H1 (cell line): ENCODE data around the gene HK1. TPM values are rescaled to one million over a fixed set of nuclear protein-coding genes. Genes with fewer than 3 reads are reported as not detected.

Experiments used
- CTCF ChIA-PET: fragments of 300-600 bp; sonication (Branson Sonifier 250); formaldehyde crosslinking; loops from one replicate; lab custom pipeline; 2021; ENCODE audit not compliant: partially characterized antibody; lab: Charles Lee
- POLR2A ChIA-PET: fragments of 300-600 bp; sonication (Branson Sonifier 250); formaldehyde crosslinking; loops from one replicate; lab custom pipeline; 2021; ENCODE audit warnings: inconsistent platforms; ENCODE audit not compliant: partially characterized antibody; lab: Charles Lee
- DNase-seq, 2 experiments: peaks; one replicate each; pipeline versions ENCODE4 v3.0.0 to v3.0.0-alpha.2; 2010 to 2022; ENCODE audit warnings: low spot score in 2 of 2, low read depth in 1 of 2, mixed read lengths in 1 of 2
- FAIRE-seq: peaks from 2 replicates; lab custom pipeline; 2011; peaks lifted over from hg19 to GRCh38; lab: Jason Lieb, UNC
- H2AFZ ChIP-seq: 2 replicates; pipeline ENCODE4 v1.8.1; 2012; ENCODE audit warnings: low read length, inconsistent platforms
- H2AK5ac ChIP-seq: 2 replicates; pipeline ENCODE4 v1.6.1; 2013; ENCODE audit warnings: low read depth, low read length
- H2BK120ac ChIP-seq: replicated peaks from 2 replicates; pipeline ENCODE3; 2013; ENCODE audit warnings: low read depth, low read length, inconsistent platforms
- H2BK12ac ChIP-seq: 2 replicates; pipeline ENCODE4 v1.6.1; 2013; ENCODE audit warnings: low read depth, low read length
- H2BK15ac ChIP-seq: 2 replicates; pipeline ENCODE4 v1.6.1; 2013; ENCODE audit warnings: low read length
- H2BK20ac ChIP-seq: 2 replicates; pipeline ENCODE4 v1.6.1; 2013; ENCODE audit warnings: low read length
- H2BK5ac ChIP-seq: 2 replicates; pipeline ENCODE4 v1.6.1; 2013; ENCODE audit warnings: low read depth, low read length
- H3K14ac ChIP-seq: 2 replicates; pipeline ENCODE4 v1.6.1; 2013; ENCODE audit warnings: inconsistent platforms; ENCODE audit not compliant: insufficient read length
- H3K18ac ChIP-seq: 2 replicates; pipeline ENCODE4 v1.6.1; 2013; ENCODE audit warnings: low read length; ENCODE audit errors: extremely low read depth
- H3K23ac ChIP-seq: 2 replicates; pipeline ENCODE4 v1.6.1; 2013; ENCODE audit warnings: inconsistent platforms; ENCODE audit not compliant: insufficient read length
- H3K23me2 ChIP-seq: 2 replicates; pipeline ENCODE4 v1.6.1; 2013; ENCODE audit warnings: low read depth, low read length
- H3K27ac ChIP-seq: 2 replicates; pipeline ENCODE4 v1.6.1; 2011; ENCODE audit warnings: low read depth, low read length, inconsistent platforms
- H3K27me3 ChIP-seq, 4 experiments: replicated peaks in 1 of 4; 1 replicate in 1 of 4; 2 replicates in 3 of 4; pipeline versions ENCODE4 v1.6.1 to v1.8.1; 2011 to 2013; ENCODE audit warnings: low read length in 3 of 4, mild to moderate bottlenecking in 3 of 4, inconsistent platforms in 2 of 4, mixed read lengths in 2 of 4, moderate library complexity in 1 of 4; ENCODE audit not compliant: control insufficient read depth in 3 of 4, insufficient read depth in 3 of 4; ENCODE audit errors: extremely low read depth in 1 of 4
- H3K36me3 ChIP-seq, 4 experiments: 2 replicates each; pipeline versions ENCODE4 v1.6.1 to v1.8.1; 2011 to 2013; ENCODE audit warnings: mild to moderate bottlenecking in 4 of 4, low read length in 3 of 4, moderate library complexity in 2 of 4, control low read depth in 1 of 4, inconsistent platforms in 1 of 4; ENCODE audit not compliant: insufficient read depth in 4 of 4, control insufficient read depth in 2 of 4
- H3K4ac ChIP-seq: replicated peaks from 2 replicates; pipeline ENCODE3; 2013; ENCODE audit warnings: low read length, low read depth, mixed read lengths, inconsistent platforms; ENCODE audit not compliant: insufficient read length
- H3K4me1 ChIP-seq, 4 experiments: replicated peaks in 1 of 4; 1 replicate in 1 of 4; 2 replicates in 3 of 4; pipeline versions ENCODE4 v1.6.1 to v1.8.1; 2011 to 2013; ENCODE audit warnings: low read length in 3 of 4, inconsistent platforms in 2 of 4, mixed read lengths in 1 of 4; ENCODE audit not compliant: insufficient read depth in 4 of 4, control insufficient read depth in 3 of 4
- H3K4me2 ChIP-seq, 2 experiments: 2 replicates each; pipeline versions ENCODE4 v1.6.1 to v1.8.1; 2011 to 2013; ENCODE audit warnings: low read depth in 2 of 2, low read length in 2 of 2, control low read depth in 1 of 2, inconsistent platforms in 1 of 2, mild to moderate bottlenecking in 1 of 2; ENCODE audit not compliant: insufficient read depth in 1 of 2
- H3K4me3 ChIP-seq, 4 experiments: fragments of 200-600, 300-600 bp in 1 of 4; sonication (generic), shearing (Covaris generic), sonication (Bioruptor Twin) in 1 of 4; 2 replicates each; pipeline versions ENCODE4 v1.5.1 to v1.8.1; 2011 to 2016; ENCODE audit warnings: low read length in 4 of 4, low read depth in 3 of 4, control low read depth in 2 of 4, inconsistent platforms in 2 of 4, mild to moderate bottlenecking in 2 of 4, mixed read lengths in 1 of 4, moderate library complexity in 1 of 4; ENCODE audit not compliant: insufficient read depth in 2 of 4; ENCODE audit errors: extremely low read depth in 1 of 4
- H3K56ac ChIP-seq: replicated peaks from 2 replicates; pipeline ENCODE3; 2013; ENCODE audit warnings: low read depth, mild to moderate bottlenecking, mixed read lengths, low read length, inconsistent platforms; ENCODE audit not compliant: insufficient read length
- H3K79me1 ChIP-seq: 2 replicates; pipeline ENCODE4 v1.6.1; 2013; ENCODE audit warnings: low read depth, low read length, control low read depth
- H3K79me2 ChIP-seq, 2 experiments: 2 replicates each; pipeline versions ENCODE4 v1.6.1 to v1.8.1; 2012 to 2013; ENCODE audit warnings: low read length in 2 of 2, mild to moderate bottlenecking in 2 of 2, inconsistent platforms in 1 of 2; ENCODE audit not compliant: insufficient read depth in 2 of 2, control insufficient read depth in 1 of 2
- H3K9ac ChIP-seq, 4 experiments: replicated peaks in 1 of 4; 1 replicate in 1 of 4; 2 replicates in 3 of 4; pipeline versions ENCODE4 v1.6.1 to v1.8.1; 2011 to 2013; ENCODE audit warnings: low read depth in 3 of 4, low read length in 3 of 4, control low read depth in 2 of 4, mild to moderate bottlenecking in 2 of 4, moderate library complexity in 2 of 4, inconsistent platforms in 1 of 4; ENCODE audit errors: extremely low read depth in 1 of 4
- H3K9me3 ChIP-seq, 2 experiments: 2 replicates each; pipeline versions ENCODE4 v1.6.1 to v1.8.1; 2012 to 2013; ENCODE audit warnings: mild to moderate bottlenecking in 2 of 2, moderate library complexity in 2 of 2, control low read depth in 1 of 2, inconsistent platforms in 1 of 2, low read depth in 1 of 2, low read length in 1 of 2, mixed read lengths in 1 of 2; ENCODE audit not compliant: insufficient read depth in 2 of 2
- H4K20me1 ChIP-seq, 2 experiments: replicated peaks in 1 of 2; 2 replicates each; pipeline versions ENCODE3 to v1.8.1; 2011 to 2013; ENCODE audit warnings: inconsistent platforms in 2 of 2, low read length in 2 of 2, mild to moderate bottlenecking in 1 of 2; ENCODE audit not compliant: insufficient read depth in 2 of 2, control insufficient read depth in 1 of 2
- H4K5ac ChIP-seq: 2 replicates; pipeline ENCODE4 v1.6.1; 2013; ENCODE audit warnings: low read length, low read depth, mixed read lengths, inconsistent platforms; ENCODE audit not compliant: insufficient read length
- H4K8ac ChIP-seq: 2 replicates; pipeline ENCODE4 v1.8.0; 2013; ENCODE audit warnings: mild to moderate bottlenecking, moderate library complexity, low read length, inconsistent platforms; ENCODE audit not compliant: insufficient read depth; ENCODE audit errors: extremely low read depth
- H4K91ac ChIP-seq: replicated peaks from 2 replicates; pipeline ENCODE3; 2013; ENCODE audit warnings: low read length, mixed read lengths, inconsistent platforms; ENCODE audit not compliant: insufficient read length
- BACH1 ChIP-seq: IDR thresholded peaks from 2 replicates; pipeline ENCODE4 v1.6.1; 2012; ENCODE audit warnings: low read length, improper control_type of control experiment
- CBX8 ChIP-seq: fragments of 300-800, 300-1000 bp; sonication (generic); IDR thresholded peaks from 2 replicates; pipeline ENCODE4 v1.7.1; 2016; ENCODE audit warnings: low read depth, low read length, borderline replicate concordance
- CHD1 ChIP-seq: IDR thresholded peaks from 2 replicates; pipeline ENCODE4 v1.6.1; 2012; ENCODE audit warnings: low read depth, low read length, improper control_type of control experiment
- EP300 ChIP-seq, 2 experiments: IDR thresholded peaks; 1 replicate in 1 of 2; 2 replicates in 1 of 2; pipeline ENCODE4 v1.6.1; 2011 to 2012; ENCODE audit warnings: low read depth in 2 of 2, low read length in 2 of 2, mild to moderate bottlenecking in 2 of 2, borderline replicate concordance in 1 of 2, inconsistent platforms in 1 of 2, moderate library complexity in 1 of 2
- EZH2 ChIP-seq: fragments of 200-600 bp; sonication (generic); IDR thresholded peaks from 2 replicates; pipeline ENCODE4 v1.7.1; 2012; ENCODE audit warnings: low read depth, mild to moderate bottlenecking, moderate library complexity, low read length, inconsistent platforms; ENCODE audit not compliant: severe bottlenecking
- KDM4A ChIP-seq: IDR thresholded peaks from one replicate; pipeline ENCODE4 v1.7.1; 2012; ENCODE audit warnings: low read depth, mild to moderate bottlenecking, moderate library complexity, low read length, inconsistent platforms; ENCODE audit not compliant: severe bottlenecking
- MAX ChIP-seq: IDR thresholded peaks from 2 replicates; pipeline ENCODE4 v1.6.1; 2012; ENCODE audit warnings: inconsistent platforms
- PHF8 ChIP-seq: fragments of 200-600 bp; sonication (generic); conservative IDR thresholded peaks from 2 replicates; pipeline ENCODE4 v1.7.1; 2012; ENCODE audit warnings: low read depth, mild to moderate bottlenecking, inconsistent platforms, low read length, moderate library complexity
- POLR2A ChIP-seq, 2 experiments: IDR thresholded peaks; 1 replicate in 1 of 2; 2 replicates in 1 of 2; pipeline ENCODE4 v1.6.1; 2011; ENCODE audit warnings: low read depth in 2 of 2, low read length in 2 of 2, mild to moderate bottlenecking in 2 of 2; ENCODE audit errors: control extremely low read depth in 1 of 2
- WGBS, 2 experiments: shearing (Covaris generic) in 1 of 2; methylation state at CpG; one replicate each; pipeline versions ENCODE4 v1.1.6 to v1.1.7; 2013 to 2015; ENCODE audit warnings: low lambda C conversion rate in 2 of 2, mixed read lengths in 2 of 2, inconsistent platforms in 1 of 2, low coverage in 1 of 2, missing lambda C conversion rate in 1 of 2; ENCODE audit not compliant: insufficient replicate concordance in 2 of 2, insufficient coverage in 1 of 2, insufficient read length in 1 of 2; ENCODE audit errors: extremely low coverage in 1 of 2, missing lambda C conversion rate in 1 of 2; 5-methylcytosine and 5-hydroxymethylcytosine counted together
- polyA plus RNA-seq, 7 experiments: library from polyadenylated mRNA; depleted of rRNA in 3 of 7; stranded (reverse) in 5 of 7; unstranded in 2 of 7; fragments of >200 nt in 5 of 7; fragments of 200-250 nt in 2 of 7; gene quantifications; 1 replicate in 5 of 7; 2 replicates in 1 of 7; 4 replicates in 1 of 7; pipeline versions ENCODE4 v1.2.1 to v1.2.3, GENCODE V29; 2011 to 2013; ENCODE audit warnings: missing spikeins in 2 of 7, mixed read lengths in 2 of 7
- total RNA-seq: library from RNA; stranded (reverse); fragmentation: NEBNext Ultra II Directional; extraction: Animal tissue kit (Norgen Biotek cat#: 25700); gene quantifications from 2 replicates; pipeline ENCODE4 v1.2.1, GENCODE V29; 2021

Gene HK1
- total and polyA plus RNA-seq, 2 of the 8 experiments (the other 6 are each of a cell fraction or from before 2014, with no cell fraction given), result 55.8 to 247 TPM

DNA sequence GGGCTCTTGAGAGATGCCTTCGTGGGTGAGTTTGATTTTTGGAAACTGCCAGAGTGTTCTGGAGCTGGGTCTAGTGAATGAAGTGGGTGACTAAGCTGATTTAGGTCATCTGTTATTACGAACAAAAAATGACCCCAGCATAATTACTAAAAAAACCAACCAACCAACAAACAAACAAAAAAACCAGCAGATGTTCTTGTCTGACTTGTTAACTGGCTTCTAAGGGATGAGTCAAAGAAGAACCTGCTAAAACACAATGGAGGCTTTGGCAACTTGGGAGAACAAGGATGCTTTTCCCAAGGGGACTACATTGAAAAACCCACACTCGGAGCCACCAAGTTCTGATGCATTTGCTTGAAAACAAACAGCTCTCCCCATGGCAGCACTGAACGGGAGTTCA lies 126.9 kb downstream of the HK1 start:
- FAIRE-seq (no peak), DNase-seq (no peak)
- Histone ChIP-seq H3K9ac (no peak overlapping the region), H3K4ac (no peak overlapping the region), H4K91ac (no peak overlapping the region), H3K79me2 (no peaks in the 10 kb centered on the region), H2BK120ac (no peak overlapping the region), H3K27me3 (no peaks in the 10 kb centered on the region), H4K8ac (no peak overlapping the region), H4K5ac (no peak overlapping the region), H2BK5ac (no peak overlapping the region), H3K79me1 (no peaks in the 10 kb centered on the region), H3K23ac (no peak overlapping the region), H3K18ac (no peak overlapping the region), H2BK12ac (no peak overlapping the region), H2BK15ac (no peak overlapping the region), H3K4me3 (no peak overlapping the region), H2BK20ac (no peak overlapping the region), H3K27ac (no peak overlapping the region), H3K9me3 (no peaks in the 10 kb centered on the region), H4K20me1 (peaks cover 0 to 2% of the 10 kb centered on the region in 2 experiments), H3K56ac (no peak overlapping the region), H2AFZ (no peak overlapping the region), H3K4me1 (peaks cover 0 to 10% (median 7%) of the 10 kb centered on the region in 4 experiments; a peak in 6 of 7 replicates), H3K23me2 (no peaks in the 10 kb centered on the region), H3K36me3 (peaks cover 4 to 18% (median 15%) of the 10 kb centered on the region in 4 experiments; a peak in 6 of 8 replicates), H3K14ac (no peak overlapping the region), H3K4me2 (no peak overlapping the region), H2AK5ac (no peak overlapping the region)
- ChIA-PET POLR2A (interaction anchor here (1.2 to 1.9 kb wide), 3 partner anchors 13 to 101 kb away, joined by 4 to 5 read pairs (median 4); no protein-coding TSS in a partner anchor), CTCF (interaction anchor here (1.0 to 7.6 kb wide), 8 partner anchors 9 to 183 kb away, joined by 3 to 69 read pairs (median 18); partner anchors contain the start of gene TSPAN15)
- TF ChIP-seq BACH1 (no peak), POLR2A (IDR thresholded peaks at IDR 0.05; ENCODE audit: control extremely low read depth in 1 of 2, low read depth in 2 of 2, low read length in 2 of 2) (no peak), CBX8 (no peak), MAX (no peak), PHF8 (no peak), EP300 (IDR thresholded peaks at IDR 0.05; ENCODE audit: borderline replicate concordance in 1 of 2, low read depth in 2 of 2, low read length in 2 of 2) (no peak), CHD1 (no peak), KDM4A (no peak), EZH2 (no peak)
- 91% methylated on average over 4 of the region's 4 CpGs; no CpG with 5 or more reads in 1 of the 2 experiments for WGBS, 2 experiments
